HCT116 (cell line): ENCODE data around the gene ZDHHC14. TPM values are rescaled to one million over a fixed set of nuclear protein-coding genes. Genes with fewer than 3 reads are reported as not detected.

Source experiments
- ATAC-seq: fragments of 200-7000 bp; cut with Tn5 transposase; 2 replicates; pipeline ENCODE4 v1.9.1; 2020; ENCODE audit warnings: mild to moderate bottlenecking, moderate library complexity
- BruUV-seq: library from RNA; stranded (reverse); fragments of 400-500 nt; replicated peaks from 2 replicates; lab custom pipeline; 2021; lab: Mats Ljungman, UMichigan
- CTCF ChIA-PET: fragments of 300-600 bp; sonication (Branson Sonifier 250); formaldehyde crosslinking; loops from one replicate; lab custom pipeline; 2021; ENCODE audit warnings: antibody characterized with exemption; lab: Charles Lee
- POLR2A ChIA-PET: fragments of 300-600, 350-600 bp; sonication (Branson Sonifier 250); formaldehyde crosslinking; loops from one replicate; lab custom pipeline; 2021; ENCODE audit warnings: antibody characterized with exemption; lab: Charles Lee
- RAD21 ChIA-PET, 2 experiments: fragments of 300-600 bp; sonication (Branson Sonifier 250); formaldehyde crosslinking; loops; one replicate each; lab custom pipeline; 2023; ENCODE audit warnings: low total read pairs in 2 of 2; ENCODE audit not compliant: uncharacterized antibody in 2 of 2, unreplicated experiment in 2 of 2, low non-redundant PET in 1 of 2; lab: Charles Lee
- DNase-seq: peaks from one replicate; pipeline ENCODE4 v3.0.0-alpha.2; 2010; ENCODE audit warnings: low read depth, low spot score
- H2AFZ ChIP-seq: fragments of 200-600 bp; shearing (Covaris generic), sonication (generic); 2 replicates; pipeline ENCODE4 v1.6.1; 2017; ENCODE audit warnings: low read depth, mixed run types, mixed read lengths, antibody characterized with exemption, low read length; ENCODE audit not compliant: poor library complexity, severe bottlenecking
- H3K27ac ChIP-seq: 2 replicates; pipeline ENCODE4 v1.5.1; 2012; ENCODE audit warnings: low read depth, low read length
- H3K27me3 ChIP-seq: fragments of 200-600 bp; sonication (generic); 2 replicates; pipeline ENCODE4 v1.6.1; 2016; ENCODE audit warnings: mixed run types, low read length, mixed read lengths; ENCODE audit not compliant: insufficient read depth
- H3K36me3 ChIP-seq, 2 experiments: fragments of 200-500 bp in 1 of 2; fragments of 200-600 bp in 1 of 2; sonication (Bioruptor generic) in 1 of 2; sonication (generic) in 1 of 2; 2 replicates each; pipeline versions ENCODE4 v1.5.1 to v1.6.1; 2014 to 2016; ENCODE audit warnings: low read length in 2 of 2, inconsistent platforms in 1 of 2, mixed read lengths in 1 of 2, mixed run types in 1 of 2; ENCODE audit not compliant: insufficient read depth in 2 of 2, control insufficient read depth in 1 of 2
- H3K4me1 ChIP-seq, 2 experiments: fragments of 200-600 bp in 1 of 2; sonication (generic) in 1 of 2; 2 replicates each; pipeline versions ENCODE4 v1.5.1 to v1.6.1; 2012 to 2017; ENCODE audit warnings: low read length in 2 of 2, inconsistent platforms in 1 of 2, mild to moderate bottlenecking in 1 of 2, mixed read lengths in 1 of 2, mixed run types in 1 of 2, moderate library complexity in 1 of 2; ENCODE audit not compliant: insufficient read depth in 2 of 2, control insufficient read depth in 1 of 2
- H3K4me2 ChIP-seq: fragments of 200-600 bp; sonication (generic); 2 replicates; pipeline ENCODE4 v1.6.1; 2017; ENCODE audit warnings: mixed run types, low read length, mixed read lengths
- H3K4me3 ChIP-seq, 2 experiments: fragments of 200-600 bp in 1 of 2; sonication (generic) in 1 of 2; replicated peaks in 1 of 2; 2 replicates each; pipeline ENCODE4 v1.5.1; 2011 to 2016; ENCODE audit warnings: low read length in 2 of 2, control low read depth in 1 of 2, low read depth in 1 of 2, mild to moderate bottlenecking in 1 of 2, mixed read lengths in 1 of 2, mixed run types in 1 of 2
- H3K79me2 ChIP-seq: fragments of 200-600 bp; sonication (generic); 2 replicates; pipeline ENCODE4 v1.6.1; 2017; ENCODE audit warnings: mild to moderate bottlenecking, mixed run types, low read length, moderate library complexity, mixed read lengths; ENCODE audit not compliant: insufficient read depth
- H3K9ac ChIP-seq: fragments of 200-600 bp; sonication (generic); 2 replicates; pipeline ENCODE4 v1.6.1; 2016; ENCODE audit warnings: low read length, mixed read lengths
- H3K9me2 ChIP-seq: fragments of 200-600 bp; sonication (generic), shearing (Covaris generic); 2 replicates; pipeline ENCODE4 v1.6.1; 2017; ENCODE audit warnings: mixed run types, mild to moderate bottlenecking, moderate library complexity; ENCODE audit not compliant: insufficient read depth
- H3K9me3 ChIP-seq, 2 experiments: fragments of 200-500 bp in 1 of 2; fragments of 200-600 bp in 1 of 2; sonication (Bioruptor generic) in 1 of 2; sonication (generic) in 1 of 2; 2 replicates each; pipeline ENCODE4 v1.6.1; 2014 to 2017; ENCODE audit warnings: low read length in 2 of 2, mixed read lengths in 2 of 2, inconsistent platforms in 1 of 2, low read depth in 1 of 2, mild to moderate bottlenecking in 1 of 2, mixed run types in 1 of 2, moderate library complexity in 1 of 2; ENCODE audit not compliant: control insufficient read depth in 1 of 2, insufficient read depth in 1 of 2
- H4K20me1 ChIP-seq: fragments of 200-600 bp; sonication (generic), shearing (Covaris generic); 2 replicates; pipeline ENCODE4 v1.6.1; 2017; ENCODE audit warnings: mixed run types, mild to moderate bottlenecking, moderate library complexity; ENCODE audit not compliant: insufficient read depth
- CBX3 ChIP-seq: IDR thresholded peaks from 2 replicates; pipeline ENCODE4 v1.6.1; 2012; ENCODE audit warnings: low read depth
- CEBPB ChIP-seq: IDR thresholded peaks from 2 replicates; pipeline ENCODE4 v1.6.1; 2012; ENCODE audit warnings: low read depth
- EGR1 ChIP-seq: IDR thresholded peaks from 2 replicates; pipeline ENCODE4 v1.6.1; 2012; ENCODE audit warnings: low read depth
- ELF1 ChIP-seq: IDR thresholded peaks from 2 replicates; pipeline ENCODE4 v1.6.1; 2012; ENCODE audit warnings: low read depth, borderline replicate concordance
- EZH2phosphoT487 ChIP-seq: fragments of 200-600 bp; IDR thresholded peaks from 2 replicates; pipeline ENCODE4 v1.6.1; 2018; ENCODE audit warnings: antibody characterized with exemption, borderline replicate concordance
- FOSL1 ChIP-seq: IDR thresholded peaks from 2 replicates; pipeline ENCODE4 v1.6.1; 2012; ENCODE audit warnings: low read depth
- POLR2A ChIP-seq: IDR thresholded peaks from 2 replicates; pipeline ENCODE4 v1.7.0; 2011; ENCODE audit warnings: borderline replicate concordance; ENCODE audit not compliant: insufficient read depth, insufficient read length; ENCODE audit errors: extremely low read depth
- POLR2AphosphoS5 ChIP-seq: IDR thresholded peaks from 2 replicates; pipeline ENCODE4 v1.6.1; 2011; ENCODE audit warnings: mild to moderate bottlenecking, low read depth, low read length, moderate library complexity
- RAD21 ChIP-seq: IDR thresholded peaks from 2 replicates; pipeline ENCODE4 v1.6.1; 2012; ENCODE audit warnings: low read depth, mild to moderate bottlenecking
- SIN3A ChIP-seq: IDR thresholded peaks from 2 replicates; pipeline ENCODE4 v1.6.1; 2012; ENCODE audit warnings: low read depth
- SRF ChIP-seq: IDR thresholded peaks from 2 replicates; pipeline ENCODE4 v1.6.1; 2012; ENCODE audit warnings: low read depth
- TCF7L2 ChIP-seq: IDR thresholded peaks from 2 replicates; pipeline ENCODE4 v1.7.0; 2011; ENCODE audit warnings: borderline replicate concordance, inconsistent platforms; ENCODE audit not compliant: insufficient read depth, insufficient read length; ENCODE audit errors: extremely low read depth
- YY1 ChIP-seq: IDR thresholded peaks from 2 replicates; pipeline ENCODE4 v1.6.1; 2011; ENCODE audit warnings: low read length, low read depth, moderate library complexity, mild to moderate bottlenecking; ENCODE audit not compliant: insufficient replicate concordance; ENCODE audit errors: extremely low read depth
- intact Hi-C: fragments of 100-400 bp; cut with micrococcal nuclease; formaldehyde crosslinking; loops from 2 replicates; pipeline ENCODE4 v1.10.0; 2022
- total RNA-seq: library from RNA; stranded (reverse); gene quantifications from one replicate; pipeline ENCODE4 v1.2.1, GENCODE V29; 2021; ENCODE audit not compliant: unreplicated experiment
- TF ChIP-seq, protein P1 (sequence below), 3 experiments: fragments of 200-600 bp in 1 of 3; sonication (generic) in 1 of 3; IDR thresholded peaks in 2 of 3; conservative IDR thresholded peaks in 1 of 3; 2 replicates each; pipeline ENCODE4 v1.5.1; 2012 to 2017; ENCODE audit warnings: low read depth in 2 of 3, low read length in 2 of 3, antibody characterized with exemption in 1 of 3, borderline replicate concordance in 1 of 3, control low read depth in 1 of 3, mild to moderate bottlenecking in 1 of 3, mixed read lengths in 1 of 3, mixed run types in 1 of 3, moderate library complexity in 1 of 3; ENCODE audit not compliant: insufficient read depth in 1 of 3
- TF ChIP-seq, protein P2 (sequence below): IDR thresholded peaks from 2 replicates; pipeline ENCODE4 v1.6.1; 2012
- TF ChIP-seq, protein P3 (sequence below): IDR thresholded peaks from 2 replicates; pipeline ENCODE4 v1.6.1; 2012
- TF ChIP-seq, protein P4 (sequence below): IDR thresholded peaks from 2 replicates; pipeline ENCODE4 v1.6.1; 2011; ENCODE audit warnings: mild to moderate bottlenecking, low read length, moderate library complexity; ENCODE audit not compliant: insufficient replicate concordance; ENCODE audit errors: extremely low read depth
- TF ChIP-seq, protein P5 (sequence below): IDR thresholded peaks from 2 replicates; pipeline ENCODE4 v1.6.1; 2012; ENCODE audit warnings: low read depth

ZDHHC14 gene
- total RNA-seq, 1 experiment from 2014 or later = 5.3 TPM

DNA sequence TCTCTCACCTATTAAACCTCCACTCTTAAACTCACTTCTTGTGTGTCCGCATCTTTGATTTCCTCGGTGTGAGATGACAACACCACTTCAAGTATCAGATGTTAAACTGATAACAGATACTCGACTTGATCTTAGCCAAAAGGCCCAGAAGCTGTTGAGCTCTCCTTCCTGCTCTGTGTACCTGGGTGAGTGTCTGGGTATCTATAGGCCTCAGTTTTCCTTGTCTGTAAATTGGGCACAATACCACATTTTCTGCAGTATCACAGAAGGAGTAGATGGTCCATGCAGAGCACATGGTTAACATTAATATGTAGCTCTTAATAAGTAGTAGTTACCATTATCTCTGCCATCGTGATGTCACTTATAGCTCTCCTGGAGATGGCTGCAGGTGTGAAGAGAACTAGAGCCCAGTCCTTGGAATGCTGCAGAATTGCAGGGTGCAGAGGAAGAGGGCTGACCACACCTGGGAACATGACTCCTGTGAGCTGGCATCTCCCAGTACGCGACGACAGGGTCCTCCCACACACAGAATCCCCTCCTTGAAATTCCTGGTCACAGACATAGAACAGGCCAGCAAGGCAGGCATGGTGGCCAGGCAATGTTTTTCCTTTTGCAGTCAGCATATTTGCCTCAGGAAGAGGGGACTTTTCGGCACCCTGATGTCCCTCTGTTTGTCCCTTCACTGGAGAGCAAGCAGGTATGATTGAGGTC is 331.8 kb downstream of the ZDHHC14 start:
- Histone ChIP-seq H3K4me2 (no peak overlapping the region), H4K20me1 (no peaks in the 10 kb centered on the region), H3K4me3 (no peak overlapping the region), H3K4me1 (peaks cover 0 to 5% of the 10 kb centered on the region in 2 experiments; a peak in 1 of 4 replicates), H3K27me3 (no peaks in the 10 kb centered on the region), H2AFZ (no peak overlapping the region), H3K9me3 (no peaks in the 10 kb centered on the region), H3K9ac (no peak overlapping the region), H3K79me2 (no peaks in the 10 kb centered on the region), H3K27ac (no peak overlapping the region), H3K9me2 (no peaks in the 10 kb centered on the region), H3K36me3 (no peaks in the 10 kb centered on the region)
- ChIA-PET RAD21 (no interaction called here), POLR2A (no interaction called here), CTCF (no interaction called here)
- BruUV-seq = no TSS peak
- TF ChIP-seq POLR2A = no peak
- TF ChIP-seq, protein P1, sequence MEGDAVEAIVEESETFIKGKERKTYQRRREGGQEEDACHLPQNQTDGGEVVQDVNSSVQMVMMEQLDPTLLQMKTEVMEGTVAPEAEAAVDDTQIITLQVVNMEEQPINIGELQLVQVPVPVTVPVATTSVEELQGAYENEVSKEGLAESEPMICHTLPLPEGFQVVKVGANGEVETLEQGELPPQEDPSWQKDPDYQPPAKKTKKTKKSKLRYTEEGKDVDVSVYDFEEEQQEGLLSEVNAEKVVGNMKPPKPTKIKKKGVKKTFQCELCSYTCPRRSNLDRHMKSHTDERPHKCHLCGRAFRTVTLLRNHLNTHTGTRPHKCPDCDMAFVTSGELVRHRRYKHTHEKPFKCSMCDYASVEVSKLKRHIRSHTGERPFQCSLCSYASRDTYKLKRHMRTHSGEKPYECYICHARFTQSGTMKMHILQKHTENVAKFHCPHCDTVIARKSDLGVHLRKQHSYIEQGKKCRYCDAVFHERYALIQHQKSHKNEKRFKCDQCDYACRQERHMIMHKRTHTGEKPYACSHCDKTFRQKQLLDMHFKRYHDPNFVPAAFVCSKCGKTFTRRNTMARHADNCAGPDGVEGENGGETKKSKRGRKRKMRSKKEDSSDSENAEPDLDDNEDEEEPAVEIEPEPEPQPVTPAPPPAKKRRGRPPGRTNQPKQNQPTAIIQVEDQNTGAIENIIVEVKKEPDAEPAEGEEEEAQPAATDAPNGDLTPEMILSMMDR (IDR thresholded peaks at IDR 0.05 in 2 of 3, conservative IDR thresholded peaks at IDR 0.05 in 1 of 3; ENCODE audit: borderline replicate concordance in 1 of 3, insufficient read depth in 1 of 3, low read depth in 2 of 3, low read length in 2 of 3) = no peak
- no peak for TF ChIP-seq SIN3A
- TF ChIP-seq YY1 = no peak
- TF ChIP-seq EZH2phosphoT487 = no peak
- no peak for TF ChIP-seq CBX3
- TF ChIP-seq, protein P2, sequence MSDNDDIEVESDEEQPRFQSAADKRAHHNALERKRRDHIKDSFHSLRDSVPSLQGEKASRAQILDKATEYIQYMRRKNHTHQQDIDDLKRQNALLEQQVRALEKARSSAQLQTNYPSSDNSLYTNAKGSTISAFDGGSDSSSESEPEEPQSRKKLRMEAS = no peak
- no peak for TF ChIP-seq EGR1
- TF ChIP-seq, protein P3, sequence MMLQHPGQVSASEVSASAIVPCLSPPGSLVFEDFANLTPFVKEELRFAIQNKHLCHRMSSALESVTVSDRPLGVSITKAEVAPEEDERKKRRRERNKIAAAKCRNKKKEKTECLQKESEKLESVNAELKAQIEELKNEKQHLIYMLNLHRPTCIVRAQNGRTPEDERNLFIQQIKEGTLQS = no peak
- TF ChIP-seq RAD21 = no peak
- no peak for TF ChIP-seq POLR2AphosphoS5
- no peak for TF ChIP-seq TCF7L2
- no peak for TF ChIP-seq ELF1
- TF ChIP-seq, protein P4, sequence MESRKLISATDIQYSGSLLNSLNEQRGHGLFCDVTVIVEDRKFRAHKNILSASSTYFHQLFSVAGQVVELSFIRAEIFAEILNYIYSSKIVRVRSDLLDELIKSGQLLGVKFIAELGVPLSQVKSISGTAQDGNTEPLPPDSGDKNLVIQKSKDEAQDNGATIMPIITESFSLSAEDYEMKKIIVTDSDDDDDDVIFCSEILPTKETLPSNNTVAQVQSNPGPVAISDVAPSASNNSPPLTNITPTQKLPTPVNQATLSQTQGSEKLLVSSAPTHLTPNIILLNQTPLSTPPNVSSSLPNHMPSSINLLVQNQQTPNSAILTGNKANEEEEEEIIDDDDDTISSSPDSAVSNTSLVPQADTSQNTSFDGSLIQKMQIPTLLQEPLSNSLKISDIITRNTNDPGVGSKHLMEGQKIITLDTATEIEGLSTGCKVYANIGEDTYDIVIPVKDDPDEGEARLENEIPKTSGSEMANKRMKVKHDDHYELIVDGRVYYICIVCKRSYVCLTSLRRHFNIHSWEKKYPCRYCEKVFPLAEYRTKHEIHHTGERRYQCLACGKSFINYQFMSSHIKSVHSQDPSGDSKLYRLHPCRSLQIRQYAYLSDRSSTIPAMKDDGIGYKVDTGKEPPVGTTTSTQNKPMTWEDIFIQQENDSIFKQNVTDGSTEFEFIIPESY = no peak
- no peak for TF ChIP-seq CEBPB
- TF ChIP-seq SRF = no peak
- TF ChIP-seq, protein P5, sequence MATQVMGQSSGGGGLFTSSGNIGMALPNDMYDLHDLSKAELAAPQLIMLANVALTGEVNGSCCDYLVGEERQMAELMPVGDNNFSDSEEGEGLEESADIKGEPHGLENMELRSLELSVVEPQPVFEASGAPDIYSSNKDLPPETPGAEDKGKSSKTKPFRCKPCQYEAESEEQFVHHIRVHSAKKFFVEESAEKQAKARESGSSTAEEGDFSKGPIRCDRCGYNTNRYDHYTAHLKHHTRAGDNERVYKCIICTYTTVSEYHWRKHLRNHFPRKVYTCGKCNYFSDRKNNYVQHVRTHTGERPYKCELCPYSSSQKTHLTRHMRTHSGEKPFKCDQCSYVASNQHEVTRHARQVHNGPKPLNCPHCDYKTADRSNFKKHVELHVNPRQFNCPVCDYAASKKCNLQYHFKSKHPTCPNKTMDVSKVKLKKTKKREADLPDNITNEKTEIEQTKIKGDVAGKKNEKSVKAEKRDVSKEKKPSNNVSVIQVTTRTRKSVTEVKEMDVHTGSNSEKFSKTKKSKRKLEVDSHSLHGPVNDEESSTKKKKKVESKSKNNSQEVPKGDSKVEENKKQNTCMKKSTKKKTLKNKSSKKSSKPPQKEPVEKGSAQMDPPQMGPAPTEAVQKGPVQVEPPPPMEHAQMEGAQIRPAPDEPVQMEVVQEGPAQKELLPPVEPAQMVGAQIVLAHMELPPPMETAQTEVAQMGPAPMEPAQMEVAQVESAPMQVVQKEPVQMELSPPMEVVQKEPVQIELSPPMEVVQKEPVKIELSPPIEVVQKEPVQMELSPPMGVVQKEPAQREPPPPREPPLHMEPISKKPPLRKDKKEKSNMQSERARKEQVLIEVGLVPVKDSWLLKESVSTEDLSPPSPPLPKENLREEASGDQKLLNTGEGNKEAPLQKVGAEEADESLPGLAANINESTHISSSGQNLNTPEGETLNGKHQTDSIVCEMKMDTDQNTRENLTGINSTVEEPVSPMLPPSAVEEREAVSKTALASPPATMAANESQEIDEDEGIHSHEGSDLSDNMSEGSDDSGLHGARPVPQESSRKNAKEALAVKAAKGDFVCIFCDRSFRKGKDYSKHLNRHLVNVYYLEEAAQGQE = no peak
- no peak for TF ChIP-seq FOSL1
- intact Hi-C loops = no loop called here
- DNase-seq (no peak), ATAC-seq (no peak)
